ENCODE measurements around the gene TBC1D5.
"Not testable (repeated sequence)": the region's sequence is repeated elsewhere in the genome, so short reads cannot be mapped to it uniquely, and the experiment has no call there.

Gene TBC1D5

GRCh38 chr3:17749705-17750293, 7.4 kb upstream of the TBC1D5 start:
- DNase-seq (ENCODE audit: low read depth) = no peak

- DNase-seq (ENCODE audit: low read depth) = no peak
These were observed 6.8 kb upstream of the TBC1D5 start for GRCh38 chr3:17749281-17749680.

DNA sequence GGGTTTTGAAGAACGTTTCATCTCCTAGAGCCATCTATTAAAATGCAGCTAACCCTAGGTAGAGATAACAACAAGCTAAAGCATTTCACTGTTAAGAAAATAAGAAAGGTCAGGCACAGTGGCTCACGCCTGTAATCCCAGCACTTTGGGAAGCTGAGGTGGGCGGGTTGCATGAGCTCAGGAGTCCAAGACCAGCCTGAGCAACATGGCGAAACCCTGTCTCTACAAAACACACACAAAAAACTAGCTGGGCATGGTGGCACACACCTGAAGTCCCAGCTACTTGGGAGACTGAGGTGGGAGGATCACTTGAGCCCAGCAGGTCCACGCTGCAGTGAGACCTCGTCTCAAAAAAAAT, 5.4 kb upstream of the TBC1D5 start:
- DNase-seq (ENCODE audit: low read depth) = no peak

DNA sequence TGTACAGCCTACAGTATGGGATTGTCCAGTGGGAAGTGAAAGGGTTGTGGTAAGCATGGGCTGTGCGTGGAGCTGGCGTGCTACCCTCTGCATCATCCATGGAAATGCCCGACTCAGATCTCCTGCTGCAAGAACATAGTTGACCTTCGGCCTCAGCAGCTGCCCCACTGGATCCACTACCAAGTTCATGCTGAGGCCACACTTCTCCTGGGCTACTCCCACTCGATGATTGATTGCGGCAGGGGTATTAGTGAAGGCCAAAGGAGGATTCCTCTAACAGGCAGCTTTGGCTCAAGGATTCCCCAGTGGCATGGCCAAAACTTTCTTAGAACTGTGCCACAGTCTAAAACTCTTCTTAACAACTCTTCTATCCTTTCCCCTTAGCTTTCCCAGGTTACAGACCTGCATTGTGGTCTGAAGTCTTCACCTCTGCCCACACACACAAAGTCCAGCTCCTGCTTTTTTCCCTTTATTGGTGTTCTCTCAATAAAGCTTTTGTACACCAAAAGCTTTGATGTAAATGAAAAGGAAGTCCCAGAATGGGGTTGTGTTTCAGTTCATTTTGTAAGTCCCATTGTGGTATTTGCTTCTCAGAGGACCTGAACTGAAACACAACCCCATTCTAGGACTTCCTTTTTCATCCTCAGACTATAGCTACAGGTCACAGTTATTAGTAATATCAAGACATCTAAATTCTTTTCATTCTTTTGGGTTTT, 4.9 kb upstream of the TBC1D5 start:
- DNase-seq (ENCODE audit: low read depth) = no peak

DNA sequence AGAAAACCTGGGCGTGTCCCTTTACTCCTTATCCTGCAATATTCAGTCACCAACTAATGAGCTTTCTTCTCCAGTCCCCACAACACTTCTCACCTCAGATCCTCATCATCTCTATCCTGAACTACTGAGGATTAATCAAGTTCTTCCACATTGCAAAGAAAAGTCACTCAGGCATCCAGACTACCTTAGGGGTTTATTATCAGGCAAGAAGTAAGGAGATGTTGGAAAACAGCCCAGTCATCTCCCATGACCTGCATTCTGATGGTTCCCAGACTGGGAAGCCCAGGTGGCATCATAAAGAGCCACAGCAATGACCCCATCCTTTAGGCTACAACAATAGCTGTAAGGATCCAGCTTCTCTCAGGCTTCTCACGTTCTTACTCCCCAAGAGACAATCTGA, 3.5 kb upstream of the TBC1D5 start:
- DNase-seq (ENCODE audit: low read depth) = no peak

GRCh38 chr3:17745301-17745700, 2.9 kb upstream of the TBC1D5 start:
- DNase-seq (ENCODE audit: low read depth) = no peak

DNA sequence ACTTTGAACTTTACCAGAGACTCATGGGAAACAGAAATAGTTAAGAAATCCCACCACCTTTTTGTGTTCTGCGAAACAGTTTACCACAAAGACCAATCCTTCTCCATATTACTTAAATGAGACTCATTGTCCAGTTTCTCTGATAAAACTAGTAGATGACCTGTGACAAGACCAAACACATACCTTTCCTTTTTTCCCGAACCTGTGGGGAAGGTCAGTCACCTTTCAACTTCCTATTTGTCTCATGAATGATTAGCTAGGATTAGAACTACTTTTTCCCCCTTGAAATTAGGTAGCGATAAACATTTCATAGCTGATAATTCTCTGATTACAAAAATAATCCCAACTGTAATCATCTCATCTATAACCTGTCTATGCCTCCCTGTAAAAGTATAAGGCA, 2.3 kb upstream of the TBC1D5 start:
- no peak for DNase-seq (ENCODE audit: low read depth)

- DNase-seq (ENCODE audit: low read depth) = no peak
These were observed 1.2 kb upstream of the TBC1D5 start for GRCh38 chr3:17743658-17743995.

DNA sequence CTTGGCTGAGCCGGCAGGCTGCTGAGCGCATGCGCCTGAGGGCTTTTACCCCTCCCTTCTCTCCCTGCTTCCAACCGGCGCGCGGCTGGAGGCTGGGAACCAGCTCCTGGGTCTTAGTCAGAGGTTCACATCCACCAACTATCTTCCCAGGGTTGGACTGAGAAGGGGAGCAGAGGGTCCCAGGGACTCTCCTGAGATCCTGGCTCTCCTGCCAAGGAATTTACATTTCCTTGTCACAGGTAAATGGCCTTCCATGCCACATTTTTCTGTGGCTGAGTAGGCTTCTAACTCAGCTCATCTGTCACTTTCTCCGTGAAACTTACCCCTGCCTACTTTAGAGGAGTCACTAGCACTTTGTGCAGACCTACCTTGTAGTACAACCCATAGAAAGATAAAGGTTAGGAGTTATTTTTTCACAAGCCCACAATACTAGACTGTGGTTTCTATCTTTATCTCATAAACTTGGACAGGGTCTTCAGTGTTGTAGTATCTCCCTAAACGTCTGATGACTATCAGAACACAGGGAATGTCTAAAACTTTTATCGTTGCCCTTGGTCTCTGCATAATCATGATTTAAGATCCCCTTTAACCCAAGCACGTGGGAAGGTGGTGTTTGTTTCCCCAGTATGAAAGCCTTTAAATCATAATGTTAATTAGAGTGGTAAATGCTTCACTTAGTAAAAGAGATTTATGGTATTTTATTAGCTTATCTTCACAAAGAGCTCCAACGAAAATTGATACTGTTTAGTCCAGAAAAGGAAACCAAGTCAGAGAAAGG, 638 bp upstream of the TBC1D5 start:
- no peak for DNase-seq (ENCODE audit: low read depth)

GRCh38 chr3:17741621-17742101, 770 bp downstream of the TBC1D5 start:
- peak; percentile 38 for DNase-seq (ENCODE audit: low read depth)

GRCh38 chr3:17740721-17741141, 1.7 kb downstream of the TBC1D5 start:
- no peak for DNase-seq (ENCODE audit: low read depth)

- DNase-seq (ENCODE audit: low read depth) = no peak
These were observed 3.5 kb downstream of the TBC1D5 start for GRCh38 chr3:17738921-17739320.

GRCh38 chr3:17738219-17738618, 4.2 kb downstream of the TBC1D5 start:
- DNase-seq (ENCODE audit: low read depth) = no peak

DNA sequence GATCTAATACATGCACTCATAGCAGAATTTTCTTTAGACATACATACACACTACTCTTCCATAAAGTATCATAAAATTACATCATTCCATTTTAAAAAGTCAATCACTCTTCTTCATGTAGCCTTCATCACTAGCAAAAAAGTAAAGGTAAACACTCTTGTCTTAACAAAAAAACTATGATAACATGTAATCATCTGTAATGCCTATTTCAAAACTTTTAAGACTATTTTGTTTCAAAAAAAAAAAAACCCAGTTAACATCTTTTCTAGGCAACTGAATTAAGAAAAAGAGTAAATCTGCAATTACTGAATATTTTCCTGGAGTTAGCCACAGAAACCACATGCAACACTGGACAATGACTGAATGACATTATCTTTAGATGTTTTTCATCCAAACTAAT, 4.8 kb downstream of the TBC1D5 start:
- DNase-seq (ENCODE audit: low read depth) = no peak

GRCh38 chr3:17735362-17735761, 7.1 kb downstream of the TBC1D5 start:
- DNase-seq (ENCODE audit: low read depth) = not testable (repeated sequence)

GRCh38 chr3:17733768-17734167, 8.7 kb downstream of the TBC1D5 start:
- DNase-seq (ENCODE audit: low read depth) = no peak

DNA sequence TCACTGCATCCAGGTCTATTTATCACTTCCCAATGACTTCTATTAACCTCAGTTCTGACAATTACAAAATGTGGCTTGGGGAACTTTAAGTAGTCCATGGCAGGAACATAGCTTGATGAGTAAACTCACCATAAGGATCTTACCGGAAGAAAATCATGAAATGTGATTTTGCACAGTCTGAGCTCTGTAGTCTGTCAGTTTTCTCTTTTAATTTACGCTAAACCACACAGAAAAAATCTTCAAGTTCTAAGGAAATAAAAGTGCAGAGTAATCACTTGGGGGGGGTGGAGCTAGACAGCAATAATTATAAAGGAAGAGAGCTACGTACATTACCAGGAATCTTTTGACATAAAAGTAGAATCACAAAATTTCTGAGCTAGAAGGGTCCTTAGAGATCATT, 9.2 kb downstream of the TBC1D5 start:
- no peak for DNase-seq (ENCODE audit: low read depth)

DNA sequence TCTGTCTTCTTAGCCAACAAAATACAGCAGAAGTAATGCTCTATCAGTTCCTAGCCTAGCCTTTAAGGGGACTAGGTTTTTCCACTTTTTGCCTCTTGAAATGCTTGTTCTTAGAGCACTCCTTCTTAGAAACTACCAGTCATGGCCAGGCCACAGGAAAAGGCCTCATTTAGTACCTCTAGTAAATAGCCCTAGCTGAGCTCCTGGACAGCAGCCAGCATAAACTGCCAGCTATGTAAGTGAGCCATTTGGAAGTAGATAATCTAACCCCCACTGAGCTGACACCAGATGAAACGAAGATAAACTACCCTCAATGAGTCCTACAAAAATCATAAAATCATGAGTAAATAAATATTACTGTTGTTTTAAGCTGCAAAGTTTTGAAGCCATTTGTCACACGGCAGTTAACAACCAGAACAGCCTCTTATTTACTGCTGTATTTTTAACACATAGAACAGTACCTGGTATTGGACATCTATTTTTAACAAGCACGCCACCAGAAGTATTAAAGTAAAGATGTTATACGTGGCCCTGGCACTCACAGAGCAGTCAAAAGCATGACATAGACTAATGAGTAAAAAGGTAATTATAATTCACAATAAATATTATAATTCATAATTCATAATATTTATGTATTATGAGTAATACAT, 12.0 kb downstream of the TBC1D5 start:
- DNase-seq (ENCODE audit: low read depth) = no peak

DNA sequence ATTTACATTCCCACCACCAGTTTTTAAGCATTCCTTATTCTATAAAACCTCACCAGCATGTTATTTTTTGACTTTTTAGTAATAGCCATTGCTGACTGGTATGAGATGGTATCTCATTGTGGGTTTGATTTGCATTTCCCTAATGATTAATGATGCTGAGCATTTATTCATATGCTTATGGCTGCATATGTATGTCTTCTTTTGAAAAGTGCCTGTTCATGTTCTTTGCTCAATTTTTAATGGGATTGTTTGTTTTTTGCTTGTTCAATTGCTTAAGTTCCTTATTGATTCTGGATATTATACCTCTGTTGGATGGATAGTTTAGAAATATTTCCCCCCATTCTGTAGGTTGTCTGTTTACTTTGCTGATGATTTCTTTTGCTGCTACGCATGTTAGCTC, 16.1 kb downstream of the TBC1D5 start:
- DNase-seq (ENCODE audit: low read depth) = no peak

GRCh38 chr3:17725844-17726243, 16.6 kb downstream of the TBC1D5 start:
- DNase-seq (ENCODE audit: low read depth) = not testable (repeated sequence)

DNA sequence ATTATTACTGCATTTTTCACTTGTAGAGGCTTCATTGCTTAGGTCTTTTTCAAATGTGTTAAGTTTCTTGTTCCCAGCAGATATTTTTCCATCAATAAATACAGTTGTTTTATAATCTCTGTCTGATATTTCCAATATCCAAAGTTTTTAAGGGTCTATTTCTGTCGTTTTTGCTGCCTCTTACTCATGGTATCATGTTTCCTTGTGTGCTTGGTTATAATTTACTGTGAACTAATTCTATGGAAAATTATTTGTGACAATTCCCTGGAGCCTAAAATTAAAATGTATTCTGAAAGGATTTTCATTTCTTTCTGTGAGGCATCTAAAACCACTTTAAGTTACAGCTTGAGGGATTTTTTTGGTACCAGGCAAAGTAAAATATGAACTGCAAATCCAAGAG, 17.5 kb downstream of the TBC1D5 start:
- DNase-seq (ENCODE audit: low read depth) = no peak

- no peak for DNase-seq (ENCODE audit: low read depth)
These were observed 18.3 kb downstream of the TBC1D5 start for GRCh38 chr3:17724122-17724521.

DNA sequence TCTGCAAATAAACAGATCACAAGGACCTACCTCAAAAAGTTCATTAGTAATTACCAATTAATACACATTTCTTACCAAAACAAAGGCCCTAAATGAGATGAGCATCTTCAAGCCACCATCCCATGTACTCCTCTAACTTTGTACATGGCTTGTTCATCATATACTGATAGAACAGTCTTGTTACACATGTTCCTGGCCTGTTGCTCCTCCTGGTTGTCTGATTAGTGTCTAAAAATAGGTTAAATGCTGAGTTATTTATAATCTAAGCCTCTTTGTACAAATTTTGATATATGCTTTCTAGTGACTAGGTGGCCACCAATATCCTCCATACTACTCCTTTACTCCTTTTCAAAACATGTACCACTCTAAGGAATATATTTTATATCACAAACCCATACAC, 25.0 kb downstream of the TBC1D5 start:
- DNase-seq (ENCODE audit: low read depth) = no peak
